Smooth muscle cell (in vitro differentiated cells): ENCODE data around the gene ATP10A. TPM values are rescaled to one million over a fixed set of nuclear protein-coding genes. Genes with fewer than 3 reads are reported as not detected.

ENCODE experiments used
- DNase-seq: peaks from one replicate; lab custom pipeline; 2025; ENCODE audit not compliant: unreplicated experiment; lab: John Stamatoyannopoulos, UW
- H2AFZ ChIP-seq: fragments of 200-600 bp; sonication (generic); 2 replicates; pipeline ENCODE4 v1.6.0; 2016; ENCODE audit warnings: antibody characterized with exemption, low read depth, mild to moderate bottlenecking
- H3F3A ChIP-seq: fragments of 200-600 bp; sonication (generic); 2 replicates; pipeline ENCODE4 v1.6.0; 2017; ENCODE audit warnings: antibody characterized with exemption, low read depth
- H3K27ac ChIP-seq: fragments of 200-600 bp; sonication (generic); 2 replicates; pipeline ENCODE4 v1.5.1; 2016; ENCODE audit warnings: low read depth, mild to moderate bottlenecking
- H3K27me3 ChIP-seq: fragments of 200-600 bp; sonication (generic); 2 replicates; pipeline ENCODE4 v1.6.1; 2016; ENCODE audit warnings: low read depth, mild to moderate bottlenecking
- H3K36me3 ChIP-seq: fragments of 200-600 bp; sonication (generic); 2 replicates; pipeline ENCODE4 v1.5.1; 2016; ENCODE audit warnings: low read depth
- H3K4me1 ChIP-seq: fragments of 200-600 bp; sonication (generic); 2 replicates; pipeline ENCODE4 v1.5.1; 2016; ENCODE audit warnings: low read depth
- H3K4me2 ChIP-seq: fragments of 200-600 bp; sonication (generic); 2 replicates; pipeline ENCODE4 v1.6.0; 2016; ENCODE audit warnings: mild to moderate bottlenecking
- H3K4me3 ChIP-seq: fragments of 200-600 bp; sonication (generic); 2 replicates; pipeline ENCODE4 v1.5.1; 2016; ENCODE audit warnings: mild to moderate bottlenecking
- H3K79me2 ChIP-seq: fragments of 200-600 bp; sonication (generic); 2 replicates; pipeline ENCODE4 v1.6.0; 2016; ENCODE audit warnings: low read depth, mild to moderate bottlenecking
- H3K9ac ChIP-seq: fragments of 200-600 bp; sonication (generic); 2 replicates; pipeline ENCODE4 v1.6.0; 2016; ENCODE audit warnings: low read depth
- H3K9me3 ChIP-seq: fragments of 200-600 bp; sonication (generic); replicated peaks from 2 replicates; pipeline ENCODE4 v1.5.1; 2016; ENCODE audit warnings: low read depth
- H4K20me1 ChIP-seq: fragments of 200-600 bp; sonication (generic); 2 replicates; pipeline ENCODE4 v1.6.0; 2016; ENCODE audit warnings: low read depth
- CTCF ChIP-seq: fragments of 200-600 bp; sonication (generic); IDR thresholded peaks from 2 replicates; pipeline ENCODE4 v1.5.1; 2017; ENCODE audit warnings: borderline replicate concordance, mild to moderate bottlenecking, antibody characterized with exemption; ENCODE audit not compliant: insufficient read depth, poor library complexity, severe bottlenecking
- WGBS: methylation state at CpG from one replicate; pipeline ENCODE4 v1.1.7; 2016; ENCODE audit warnings: low lambda C conversion rate; 5-methylcytosine and 5-hydroxymethylcytosine counted together
- polyA plus RNA-seq: library from polyadenylated mRNA; unstranded; fragments of >200 nt; fragmentation: Nextera tagmentation; extraction: Ambion mirVana; gene quantifications from 2 replicates; pipeline ENCODE4 v1.2.1, GENCODE V29; 2016
- total RNA-seq: library from RNA; depleted of rRNA; stranded (reverse); fragments of >200 nt; gene quantifications from 2 replicates; pipeline ENCODE4 v1.2.3, GENCODE V29; 2014

The ATP10A gene
- total and polyA plus RNA-seq, 2 experiments from 2014 or later, result 10.6 to 12.3 TPM

GRCh38 chr15:25653371-25653770, 209.8 kb downstream of the ATP10A start:
- Histone ChIP-seq H3K79me2 (no peaks in the 10 kb centered on the region), H3K27me3 (no peaks in the 10 kb centered on the region), H3K9me3 (no peaks in the 10 kb centered on the region), H3K4me1 (no peaks in the 10 kb centered on the region), H3K9ac (no peak overlapping the region), H3K36me3 (no peaks in the 10 kb centered on the region), H2AFZ (no peak overlapping the region), H3K4me2 (no peak overlapping the region), H3K27ac (no peak overlapping the region), H4K20me1 (no peaks in the 10 kb centered on the region), H3K4me3 (no peak overlapping the region), H3F3A (no peaks in the 10 kb centered on the region)
- WGBS, result 87% methylated on average over 2 of the region's 2 CpGs
- no peak for DNase-seq
- TF ChIP-seq CTCF, result no peak

- no peak for TF ChIP-seq CTCF
- Histone ChIP-seq H3K9ac (no peak overlapping the region), H4K20me1 (no peaks in the 10 kb centered on the region), H3K79me2 (no peaks in the 10 kb centered on the region), H3K36me3 (no peaks in the 10 kb centered on the region), H3K27me3 (no peaks in the 10 kb centered on the region), H3K4me3 (no peak overlapping the region), H3K27ac (no peak overlapping the region), H3F3A (no peaks in the 10 kb centered on the region), H2AFZ (no peak overlapping the region), H3K4me1 (no peaks in the 10 kb centered on the region), H3K4me2 (no peak overlapping the region), H3K9me3 (no peaks in the 10 kb centered on the region)
- WGBS, result no CpG with 5 or more reads among the region's 1 CpG
- DNase-seq, result no peak
Observed at GRCh38 chr15:25652704-25653103, 210.4 kb downstream of the ATP10A start.

GRCh38 chr15:25649390-25649789, 213.7 kb downstream of the ATP10A start:
- no peaks in the 10 kb centered on the region for H3K27me3 ChIP-seq
- 48% methylated on average over 2 of the region's 2 CpGs for WGBS
- no peak overlapping the region for H3K27ac ChIP-seq
- H3K79me2 ChIP-seq, result no peaks in the 10 kb centered on the region
- H3K4me1 ChIP-seq, result peaks cover 5% of the 10 kb centered on the region
- TF ChIP-seq CTCF, result no peak
- H3F3A ChIP-seq, result no peaks in the 10 kb centered on the region
- no peak overlapping the region for H3K4me2 ChIP-seq
- no peak overlapping the region for H3K9ac ChIP-seq
- H3K9me3 ChIP-seq, result no peaks in the 10 kb centered on the region
- no peak overlapping the region for H2AFZ ChIP-seq
- no peaks in the 10 kb centered on the region for H4K20me1 ChIP-seq
- DNase-seq, result no peak
- H3K4me3 ChIP-seq, result no peak overlapping the region
- H3K36me3 ChIP-seq, result no peaks in the 10 kb centered on the region

- Histone ChIP-seq H3K79me2 (no peaks in the 10 kb centered on the region), H2AFZ (peak overlapping the region; percentile 1), H3K4me1 (peaks cover 45% of the 10 kb centered on the region), H3K9me3 (no peaks in the 10 kb centered on the region), H3K27ac (peak overlapping the region; percentile 80), H3K4me3 (no peak overlapping the region), H4K20me1 (no peaks in the 10 kb centered on the region), H3K4me2 (peak overlapping the region; percentile 73), H3F3A (peaks cover 21% of the 10 kb centered on the region), H3K9ac (no peak overlapping the region), H3K36me3 (no peaks in the 10 kb centered on the region), H3K27me3 (no peaks in the 10 kb centered on the region)
- WGBS, result 43% methylated on average over 4 of the region's 4 CpGs
- TF ChIP-seq CTCF, result no peak
- no peak for DNase-seq
Observed at GRCh38 chr15:25643120-25643519, 220.0 kb downstream of the ATP10A start.
